K562 (cell line): ENCODE results near the gene MERTK. TPM values are rescaled to one million over a fixed set of nuclear protein-coding genes. Genes with fewer than 3 reads are reported as not detected.

Experiments used
- ATAC-seq: fragments of 200-7000 bp; cut with Tn5 transposase; 3 replicates; pipeline ENCODE4 v1.9.1; 2020; ENCODE audit warnings: moderate library complexity
- BruUV-seq: library from RNA; stranded (reverse); fragments of 400-500 nt; replicated peaks from 2 replicates; lab custom pipeline; 2021; lab: Mats Ljungman, UMichigan
- CTCF ChIA-PET: fragments of 300-600 bp; formaldehyde crosslinking; extraction: SDS; loops from one replicate; lab custom pipeline; 2021; ENCODE audit warnings: low intra/inter-chr PET ratio; lab: Yijun Ruan, JAX
- POLR2A ChIA-PET: fragments of 300-600, 350-650 bp; sonication (Branson Sonifier 250); formaldehyde crosslinking; extraction: SDS; loops from one replicate; lab custom pipeline; 2021; ENCODE audit warnings: antibody characterized with exemption, inconsistent platforms; lab: Yijun Ruan, JAX
- DNase-seq, 4 experiments: peaks; one replicate each; pipeline versions ENCODE4 v3.0.0 to v3.0.0-alpha.2; 2011 to 2018; ENCODE audit warnings: low spot score in 3 of 4, mixed read lengths in 3 of 4; ENCODE audit errors: extremely low read depth in 1 of 4
- FAIRE-seq: peaks from 2 replicates; lab custom pipeline; 2011; peaks lifted over from hg19 to GRCh38; lab: Jason Lieb, UNC
- H2AFZ ChIP-seq: 2 replicates; pipeline ENCODE4 v1.6.0; 2011; ENCODE audit warnings: low read depth, low read length, control low read depth, inconsistent platforms
- H3K27ac ChIP-seq: fragments of 200-600 bp; 3 replicates; pipeline ENCODE4 v1.8.0; 2011; ENCODE audit warnings: low read depth, mild to moderate bottlenecking, control low read depth, inconsistent platforms, low read length, moderate library complexity, mixed read lengths; ENCODE audit errors: extremely low read depth
- H3K27me3 ChIP-seq, 2 experiments: fragments of 300-600 bp in 1 of 2; 2 replicates in 1 of 2; 3 replicates in 1 of 2; pipeline versions ENCODE4 v1.6.0 to v1.8.0; 2011; ENCODE audit warnings: inconsistent platforms in 2 of 2, low read length in 2 of 2, mild to moderate bottlenecking in 1 of 2, mixed read lengths in 1 of 2, moderate library complexity in 1 of 2; ENCODE audit not compliant: control insufficient read depth in 2 of 2, insufficient read depth in 2 of 2
- H3K36me3 ChIP-seq: fragments of 300-600 bp; 3 replicates; pipeline ENCODE4 v1.8.0; 2011; ENCODE audit warnings: mild to moderate bottlenecking, low read length, inconsistent platforms; ENCODE audit not compliant: control insufficient read depth, insufficient read depth
- H3K4me1 ChIP-seq, 2 experiments: fragments of 200-600 bp in 1 of 2; replicated peaks in 1 of 2; 2 replicates in 1 of 2; 3 replicates in 1 of 2; pipeline versions ENCODE4 v1.5.1 to v1.8.0; 2011; ENCODE audit warnings: inconsistent platforms in 2 of 2, low read length in 2 of 2, mild to moderate bottlenecking in 1 of 2, mixed read lengths in 1 of 2, moderate library complexity in 1 of 2; ENCODE audit not compliant: control insufficient read depth in 2 of 2, insufficient read depth in 2 of 2
- H3K4me2 ChIP-seq: 2 replicates; pipeline ENCODE4 v1.6.1; 2011; ENCODE audit warnings: low read length, control low read depth, inconsistent platforms, mixed read lengths; ENCODE audit not compliant: insufficient read depth
- H3K4me3 ChIP-seq: fragments of 200-600 bp; sonication (generic), shearing (Covaris generic); 2 replicates; pipeline ENCODE4 v1.5.1; 2016; ENCODE audit warnings: control low read depth, inconsistent platforms
- H3K79me2 ChIP-seq: fragments of 200-600 bp; 3 replicates; pipeline ENCODE4 v1.8.0; 2011; ENCODE audit warnings: low read length, inconsistent platforms; ENCODE audit not compliant: control insufficient read depth, insufficient read depth
- H3K9ac ChIP-seq, 2 experiments: 2 replicates each; pipeline versions ENCODE4 v1.6.0 to v1.6.1; 2011; ENCODE audit warnings: low read depth in 2 of 2, low read length in 2 of 2, control low read depth in 1 of 2, inconsistent platforms in 1 of 2, mild to moderate bottlenecking in 1 of 2, mixed read lengths in 1 of 2; ENCODE audit not compliant: insufficient read depth in 1 of 2
- H3K9me1 ChIP-seq: one replicate; pipeline ENCODE4 v1.6.0; 2011; ENCODE audit warnings: inconsistent platforms, mild to moderate bottlenecking, low read length, moderate library complexity; ENCODE audit not compliant: control insufficient read depth, insufficient read depth
- H3K9me3 ChIP-seq: replicated peaks from 2 replicates; pipeline ENCODE4 v1.5.1; 2011; ENCODE audit warnings: low read depth, low read length, inconsistent platforms; ENCODE audit not compliant: control insufficient read depth, insufficient read depth
- H4K20me1 ChIP-seq: replicated peaks from 2 replicates; pipeline ENCODE4 v1.6.1; 2011; ENCODE audit warnings: low read length, inconsistent platforms, mixed read lengths; ENCODE audit not compliant: control insufficient read depth, insufficient read depth
- CHD4 ChIP-seq: fragments of 200-600 bp; sonication (generic); IDR thresholded peaks from 3 replicates; pipeline ENCODE4 v1.6.1; 2012; ENCODE audit warnings: low read depth, mild to moderate bottlenecking, mixed read lengths, low read length, inconsistent platforms; ENCODE audit not compliant: insufficient read depth, insufficient replicate concordance, poor library complexity, severe bottlenecking
- CTBP1 ChIP-seq: fragments of 450-650 bp; IDR thresholded peaks from 2 replicates; pipeline ENCODE4 v1.6.1; 2016; ENCODE audit warnings: borderline replicate concordance
- NELFE ChIP-seq: IDR thresholded peaks from 2 replicates; pipeline ENCODE4 v1.6.1; 2011; ENCODE audit warnings: mild to moderate bottlenecking; ENCODE audit not compliant: insufficient read depth, insufficient read length
- NR2C2 ChIP-seq, 2 experiments: fragments of 200-800 bp in 1 of 2; sonication (Bioruptor generic) in 1 of 2; sonication (generic) in 1 of 2; formaldehyde crosslinking in 1 of 2; IDR thresholded peaks; 2 replicates each; pipeline versions ENCODE4 v1.6.1 to v1.8.0; 2016 to 2022; ENCODE audit warnings: mild to moderate bottlenecking in 1 of 2, missing compliant biosample characterization in 1 of 2, missing genetic modification characterization in 1 of 2, missing genetic modification reagents in 1 of 2
- SPI1 ChIP-seq: IDR thresholded peaks from 2 replicates; pipeline ENCODE4 v1.6.1; 2011; ENCODE audit warnings: low read depth, low read length, control low read depth, borderline replicate concordance
- ZNF395 ChIP-seq: fragments of 200-800 bp; sonication (Bioruptor generic); IDR thresholded peaks from 2 replicates; pipeline ENCODE4 v1.6.1; 2017; ENCODE audit warnings: missing genetic modification characterization, missing compliant biosample characterization
- WGBS: fragments of 100-300 bp; shearing (Covaris generic); methylation state at CpG from one replicate; pipeline ENCODE4 v1.1.6; 2016; ENCODE audit warnings: low coverage, mixed read lengths; ENCODE audit not compliant: insufficient coverage; ENCODE audit errors: missing lambda C conversion rate; 5-methylcytosine and 5-hydroxymethylcytosine counted together
- in situ Hi-C: fragments of 300-500 bp; cut with MboI; formaldehyde crosslinking; loops from 4 replicates; pipeline ENCODE4 v1.15.0; 2018; ENCODE audit warnings: inconsistent platforms, mixed read lengths
- intact Hi-C: fragments of 100-400 bp; cut with micrococcal nuclease; formaldehyde crosslinking; loops from 2 replicates; pipeline ENCODE4 v1.14.2; 2022
- polyA plus RNA-seq, 8 experiments: library from polyadenylated mRNA; depleted of rRNA in 4 of 8; stranded (reverse) in 5 of 8; unstranded in 3 of 8; fragments of >200 nt; fragmentation: Nextera tagmentation in 2 of 8; fragmentation: Illumina TruSeq in 1 of 8; extraction: Ambion mirVana in 2 of 8; extraction: Trizol in 1 of 8; gene quantifications; 2 replicates each; pipeline versions ENCODE4 v1.2.1 to v1.2.3, GENCODE V29; 2011 to 2014; ENCODE audit warnings: inconsistent platforms in 1 of 8, missing spikeins in 1 of 8
- total RNA-seq, 7 experiments: library from RNA; depleted of rRNA in 6 of 7; stranded (reverse); fragments of >200 nt in 6 of 7; fragmentation: Illumina TruSeq in 2 of 7; extraction: Trizol in 2 of 7; gene quantifications; 2 replicates each; pipeline versions ENCODE4 v1.2.1 to v1.2.3, GENCODE V29; 2011 to 2021; ENCODE audit warnings: low replicate concordance in 1 of 7

Gene MERTK
- total and polyA plus RNA-seq, 9 of the 15 experiments (the other 6 are each of a cell fraction or from before 2014, with no cell fraction given): 0.23 to 1.6 (median 0.74) TPM

- intact Hi-C loops: no loop called here
- WGBS: 24% methylated on average over 5 of the region's 5 CpGs
These were observed 105.8 kb downstream of the MERTK start for GRCh38 chr2:112004253-112004645.

More at GRCh38 chr2:112004253-112004645, 105.8 kb downstream of the MERTK start:
- TF ChIP-seq CHD4 (no peak), SPI1 (peak; percentile 99), CTBP1 (peak; percentile 55; the same call in 1 of the 2 replicates), NELFE (no peak), NR2C2 (CRISPR knock-in tag; IDR thresholded peaks at IDR 0.05) (no peak), NR2C2 (tag; IDR thresholded peaks at IDR 0.05) (peak; percentile 68), ZNF395 (no peak)
- peak; percentile 76 for ATAC-seq
- in situ Hi-C loops: no loop called here
- Histone ChIP-seq H2AFZ (0 out of 2 replicates have a peak overlapping the region, but pooled peaks have one; percentile 7), H3K4me1 (peaks cover 0 to 3% of the 10 kb centered on the region in 2 experiments; a peak in 1 of 5 replicates), H3K4me3 (no peak overlapping the region), H3K27ac (no peak overlapping the region), H3K27me3 (no peaks in the 10 kb centered on the region), H3K9me3 (no peaks in the 10 kb centered on the region), H3K9ac (no peak overlapping the region), H3K36me3 (no peaks in the 10 kb centered on the region), H3K4me2 (no peak overlapping the region), H3K79me2 (no peaks in the 10 kb centered on the region), H3K9me1 (no peaks in the 10 kb centered on the region), H4K20me1 (no peaks in the 10 kb centered on the region)
- DNase-seq: no peak
- ChIA-PET CTCF (no interaction called here), POLR2A (interaction anchor here (1.3 kb wide), 1 partner anchor 22 kb away, joined by 3 read pairs; no protein-coding TSS in a partner anchor)
- BruUV-seq: no TSS peak
- FAIRE-seq: no peak
